C4-2B (cell line): ENCODE data around the gene PRKG1.

Source experiments
- H3K27ac ChIP-seq: fragments of 450-650 bp; 2 replicates; pipeline ENCODE4 v1.5.1; 2017
- CTCF ChIP-seq: fragments of 450-650 bp; conservative IDR thresholded peaks from 2 replicates; pipeline ENCODE4 v1.5.1; 2017; ENCODE audit warnings: mild to moderate bottlenecking
- ZFX ChIP-seq: fragments of 450-650 bp; IDR thresholded peaks from 2 replicates; pipeline ENCODE4 v1.6.1; 2017

Gene PRKG1

GRCh38 chr10:51074238-51075028 lies at the start of gene PRKG1:
TSS of gene PRKG1 (plus strand) at chr10:51074487.
- no peak within 1 kb of the TSS for H3K27ac ChIP-seq
- no peak for TF ChIP-seq ZFX

- no peak for TF ChIP-seq CTCF
- no peak for TF ChIP-seq ZFX
- H3K27ac ChIP-seq, result no peak overlapping the region
These were observed 45.9 kb upstream of the PRKG1 start for GRCh38 chr10:51028420-51028819.

GRCh38 chr10:51029172-51029641 lies 45.1 kb upstream of the PRKG1 start:
- no peak overlapping the region for H3K27ac ChIP-seq
- TF ChIP-seq CTCF (no peak), ZFX (no peak)

GRCh38 chr10:51030480-51030879 lies 43.8 kb upstream of the PRKG1 start:
- TF ChIP-seq CTCF, result no peak
- no peak overlapping the region for H3K27ac ChIP-seq

GRCh38 chr10:51031950-51032349 lies 42.3 kb upstream of the PRKG1 start:
- H3K27ac ChIP-seq, result no peak overlapping the region
- TF ChIP-seq ZFX (no peak), CTCF (no peak)

- H3K27ac ChIP-seq, result no peak overlapping the region
- TF ChIP-seq CTCF (no peak), ZFX (no peak)
These were observed 39.5 kb upstream of the PRKG1 start for GRCh38 chr10:51034769-51035168.

GRCh38 chr10:51035344-51035743 lies 38.9 kb upstream of the PRKG1 start:
- no peak overlapping the region for H3K27ac ChIP-seq
- TF ChIP-seq CTCF (no peak), ZFX (no peak)

GRCh38 chr10:51045871-51046270 lies 28.4 kb upstream of the PRKG1 start:
- TF ChIP-seq CTCF (no peak), ZFX (no peak)
- no peak overlapping the region for H3K27ac ChIP-seq
